Muscle of leg (tissue), 11 donors: ENCODE data around the gene MICA. TPM values are rescaled to one million over a fixed set of nuclear protein-coding genes. Genes with fewer than 3 reads are reported as not detected.
"Not testable (repeated sequence)": the region's sequence is repeated elsewhere in the genome, so short reads cannot be mapped to it uniquely, and the experiment has no call there.

Experiments
- DNase-seq: peaks from one replicate; pipeline ENCODE4 v3.0.0; 2013
- H3K27ac ChIP-seq: one replicate; pipeline ENCODE4 v1.5.1; 2013; ENCODE audit warnings: mild to moderate bottlenecking, low read length, control low read depth
- H3K27me3 ChIP-seq: one replicate; pipeline ENCODE4 v1.6.1; 2013; ENCODE audit warnings: low read length; ENCODE audit not compliant: control insufficient read depth, insufficient read depth
- H3K36me3 ChIP-seq: one replicate; pipeline ENCODE4 v1.6.1; 2013; ENCODE audit warnings: low read length; ENCODE audit not compliant: control insufficient read depth, insufficient read depth
- H3K4me1 ChIP-seq: one replicate; pipeline ENCODE4 v1.6.1; 2013; ENCODE audit warnings: low read length; ENCODE audit not compliant: control insufficient read depth, insufficient read depth
- H3K4me3 ChIP-seq: one replicate; pipeline ENCODE4 v1.5.1; 2013; ENCODE audit warnings: low read length, control low read depth
- H3K9me3 ChIP-seq: replicated peaks from 2 replicates; pipeline ENCODE4 v1.6.1; 2013; ENCODE audit warnings: low read depth, low read length; ENCODE audit not compliant: control insufficient read depth
- WGBS: methylation state at CpG from one replicate; pipeline ENCODE4 v1.1.5; 2013; ENCODE audit warnings: missing lambda C conversion rate; ENCODE audit not compliant: insufficient coverage; 5-methylcytosine and 5-hydroxymethylcytosine counted together
- polyA plus RNA-seq, 8 donors: library from polyadenylated mRNA; unstranded; fragments of 120-200 nt; gene quantifications; one replicate each; pipeline versions ENCODE4 v1.2.1 to v1.2.3, GENCODE V29; 2013; ENCODE audit warnings: inconsistent platforms in 1 of 8, low replicate concordance in 1 of 8; ENCODE audit not compliant: insufficient read length in 8 of 8, insufficient read depth in 1 of 8
- total RNA-seq: library from RNA; stranded (reverse); fragments of 120-200 nt; gene quantifications from one replicate; pipeline ENCODE4 v1.2.4, GENCODE V29; 2013

Gene MICA
- total and polyA plus RNA-seq, 9 donors: 4.2 to 13.0 (median 6.9) TPM

DNA sequence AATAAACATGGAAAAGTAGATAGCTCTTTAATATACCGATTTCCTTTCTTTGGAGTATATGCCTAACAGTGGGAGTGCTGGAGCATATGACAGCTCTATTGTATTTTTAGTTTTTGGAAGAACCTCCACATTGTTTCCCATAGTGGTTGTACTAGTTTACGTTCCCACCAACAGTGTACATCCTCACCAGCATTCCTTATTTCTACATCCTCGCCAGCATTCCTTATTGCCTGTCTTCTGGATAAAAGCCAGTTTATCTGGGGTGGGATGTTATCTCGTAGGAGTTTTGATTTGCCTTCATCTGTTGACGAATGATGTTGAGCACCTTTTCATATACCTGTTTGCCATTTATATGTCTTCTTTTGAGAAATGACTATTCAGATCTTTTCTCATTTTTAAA is 2.6 kb downstream of the MICA start:
- peaks cover 24% of the 10 kb centered on the region for H3K4me1 ChIP-seq
- peaks cover 25% of the 10 kb centered on the region for H3K27me3 ChIP-seq
- H3K36me3 ChIP-seq: peaks cover under 1% of the 10 kb centered on the region
- H3K9me3 ChIP-seq: no peaks in the 10 kb centered on the region
- no peak for DNase-seq
- no CpG with 5 or more reads among the region's 5 CpGs for WGBS
- H3K27ac ChIP-seq: no peak overlapping the region
- H3K4me3 ChIP-seq: no peak overlapping the region

DNA sequence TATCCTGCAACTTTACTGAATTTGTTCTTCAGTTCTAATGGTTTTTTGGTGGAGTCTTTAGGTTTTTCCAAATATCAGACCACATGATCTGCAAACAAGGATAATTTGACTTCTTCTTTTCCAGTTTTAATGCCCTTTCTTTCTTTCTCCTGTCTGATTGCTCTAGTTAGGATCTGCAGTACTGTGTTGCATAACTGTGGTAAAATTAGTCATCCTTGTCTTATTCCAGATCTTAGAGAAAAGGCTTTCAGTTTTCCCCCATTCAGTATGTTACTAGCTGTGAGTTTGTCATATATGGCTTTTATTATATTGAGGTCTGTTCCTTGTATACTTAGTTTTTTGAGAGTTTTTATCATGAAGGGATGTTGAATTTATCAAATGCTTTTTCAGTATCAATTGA is 4.3 kb downstream of the MICA start:
- H3K27me3 ChIP-seq: peaks cover 19% of the 10 kb centered on the region
- peaks cover 8% of the 10 kb centered on the region for H3K36me3 ChIP-seq
- no peak for DNase-seq
- no peak overlapping the region for H3K4me3 ChIP-seq
- no peaks in the 10 kb centered on the region for H3K9me3 ChIP-seq
- H3K27ac ChIP-seq: no peak overlapping the region
- H3K4me1 ChIP-seq: peaks cover 16% of the 10 kb centered on the region

DNA sequence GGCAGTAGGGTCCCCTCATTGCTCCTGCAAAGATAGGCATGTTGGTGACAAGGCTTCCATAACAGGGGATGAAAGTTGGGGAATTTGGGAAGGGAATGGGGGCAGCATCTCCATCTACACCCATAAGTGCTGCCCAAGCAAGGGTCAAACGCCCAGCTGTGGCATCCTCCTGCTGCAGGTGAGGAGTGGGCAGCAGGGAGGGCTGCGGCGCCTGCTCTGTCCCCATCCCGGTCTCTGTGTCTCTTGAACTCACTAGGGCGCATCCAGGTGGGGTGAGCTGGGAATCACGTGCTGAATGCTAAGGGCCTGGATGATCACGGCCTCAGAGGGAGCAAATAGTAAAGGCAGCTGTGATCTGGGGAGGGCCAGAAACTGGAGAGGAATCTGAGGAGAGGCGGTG is 9.1 kb downstream of the MICA start:
- 75% methylated on average over 5 of the region's 8 CpGs for WGBS
- no peaks in the 10 kb centered on the region for H3K9me3 ChIP-seq
- DNase-seq: no peak
- H3K4me3 ChIP-seq: no peak overlapping the region
- H3K27me3 ChIP-seq: no peaks in the 10 kb centered on the region
- peaks cover 22% of the 10 kb centered on the region for H3K36me3 ChIP-seq
- H3K4me1 ChIP-seq: no peaks in the 10 kb centered on the region
- no peak overlapping the region for H3K27ac ChIP-seq

DNA sequence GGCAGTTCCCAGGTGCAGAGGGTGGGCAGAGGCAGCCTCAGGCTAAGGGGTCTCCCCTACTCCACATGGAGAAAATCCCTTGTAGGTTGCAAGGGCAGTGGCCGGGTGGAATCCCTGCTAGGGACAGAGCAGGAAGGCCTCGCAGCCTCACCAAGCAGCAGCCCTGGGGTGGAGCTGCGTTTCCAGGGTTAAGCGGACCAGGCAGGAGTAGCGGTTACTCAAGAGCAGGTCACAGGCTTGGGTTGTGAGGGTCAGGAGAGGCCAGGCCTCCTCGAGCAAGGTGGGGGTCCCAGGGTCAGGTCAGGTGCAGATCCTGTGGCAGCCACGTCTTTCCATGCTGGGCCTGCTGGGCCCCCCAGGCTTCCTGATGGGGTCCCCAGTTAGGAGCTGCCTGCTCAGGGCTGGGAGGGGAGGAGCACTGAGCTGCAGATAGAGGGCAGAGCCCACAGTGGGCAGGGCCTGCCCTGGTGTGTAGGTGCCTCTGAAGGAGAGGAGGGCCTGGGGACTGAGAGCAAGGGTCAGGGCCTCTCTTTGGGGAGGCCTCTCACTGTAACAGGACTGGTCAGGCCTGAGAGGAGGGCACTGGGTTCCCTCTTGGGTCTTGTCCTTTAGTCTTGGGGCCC is 10.9 kb downstream of the MICA start:
- WGBS: no CpG with 5 or more reads among the region's 7 CpGs
- H3K4me3 ChIP-seq, H3K9me3 ChIP-seq, H3K4me1 ChIP-seq, H3K27me3 ChIP-seq, H3K27ac ChIP-seq, DNase-seq: not testable (repeated sequence)
- H3K36me3 ChIP-seq: peaks cover 22% of the 10 kb centered on the region

DNA sequence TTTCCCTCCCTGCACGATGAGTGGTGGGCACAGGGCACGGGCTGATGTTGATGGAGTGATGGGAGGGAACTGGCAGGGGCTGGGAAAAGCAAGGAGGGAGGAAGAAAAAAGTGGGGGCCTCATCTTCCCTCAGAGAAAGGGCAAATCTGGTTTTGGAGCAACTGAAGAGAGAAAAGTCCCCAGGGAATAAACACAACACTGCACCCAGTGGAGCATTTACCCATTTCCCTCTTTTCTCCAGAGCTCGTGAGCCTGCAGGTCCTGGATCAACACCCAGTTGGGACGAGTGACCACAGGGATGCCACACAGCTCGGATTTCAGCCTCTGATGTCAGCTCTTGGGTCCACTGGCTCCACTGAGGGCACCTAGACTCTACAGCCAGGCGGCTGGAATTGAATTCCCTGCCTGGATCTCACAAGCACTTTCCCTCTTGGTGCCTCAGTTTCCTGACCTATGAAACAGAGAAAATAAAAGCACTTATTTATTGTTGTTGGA is 11.4 kb downstream of the MICA start:
- Histone ChIP-seq H3K4me1 (no peaks in the 10 kb centered on the region), H3K4me3 (no peak overlapping the region), H3K27me3 (no peaks in the 10 kb centered on the region), H3K27ac (no peak overlapping the region), H3K9me3 (no peaks in the 10 kb centered on the region), H3K36me3 (peaks cover 22% of the 10 kb centered on the region)
- WGBS: 40% methylated on average over 1 of the region's 6 CpGs
- no peak for DNase-seq

DNA sequence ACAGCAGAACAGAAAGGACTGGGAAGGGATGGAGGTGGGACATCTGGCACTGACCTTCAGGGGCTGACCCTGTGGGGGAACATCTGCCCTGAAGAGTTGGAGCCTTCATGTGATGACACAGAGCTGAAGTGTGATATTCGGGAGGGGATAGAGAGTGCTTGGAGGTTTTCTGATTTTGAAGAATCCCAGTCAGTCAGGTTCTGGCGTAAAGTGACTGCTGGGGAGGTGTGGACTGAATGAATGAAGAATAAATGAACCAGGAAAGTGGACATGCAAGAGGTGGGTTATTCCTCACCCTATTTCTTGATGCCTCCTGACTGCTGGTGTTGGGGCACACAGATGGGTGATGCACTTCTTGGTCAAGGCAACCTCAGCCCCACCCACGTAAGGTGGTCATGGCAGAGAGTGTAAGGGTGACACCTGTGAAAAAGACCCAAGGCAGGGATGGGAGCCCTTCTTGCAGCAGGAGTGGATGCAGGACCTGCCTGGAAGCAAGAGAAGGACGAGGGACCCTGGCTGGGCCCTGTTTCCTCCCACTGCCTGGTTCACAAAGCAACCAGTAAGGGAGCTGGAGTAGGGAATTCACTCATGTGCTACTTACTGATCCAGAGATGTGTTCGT is 13.1 kb downstream of the MICA start:
- no peaks in the 10 kb centered on the region for H3K27me3 ChIP-seq
- H3K36me3 ChIP-seq: peaks cover 20% of the 10 kb centered on the region
- WGBS: 88% methylated on average over 3 of the region's 5 CpGs
- H3K4me1 ChIP-seq: no peaks in the 10 kb centered on the region
- no peak overlapping the region for H3K4me3 ChIP-seq
- no peak for DNase-seq
- no peaks in the 10 kb centered on the region for H3K9me3 ChIP-seq
- H3K27ac ChIP-seq: no peak overlapping the region

DNA sequence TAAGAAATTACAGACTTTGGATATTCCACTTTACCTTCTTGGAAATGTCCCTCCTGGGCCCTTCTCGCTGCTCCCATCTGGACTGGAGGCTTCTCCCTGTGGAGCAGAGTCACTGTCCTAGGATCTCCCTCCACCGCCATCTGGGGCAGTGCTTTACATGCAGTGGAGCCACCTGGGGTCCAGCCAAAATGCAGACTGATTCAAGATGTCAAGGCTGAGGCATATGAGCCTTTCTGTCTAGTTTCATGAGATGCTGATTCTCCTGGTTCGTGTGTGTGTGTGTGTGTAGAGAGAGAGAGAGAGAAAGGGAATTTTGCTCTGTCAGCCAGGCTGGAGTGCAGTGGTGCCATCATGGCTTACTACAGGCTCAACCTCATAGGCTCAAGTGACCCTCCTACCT is 14.9 kb downstream of the MICA start:
- no peak for DNase-seq
- 83% methylated on average over 1 of the region's 3 CpGs for WGBS
- Histone ChIP-seq H3K27ac (no peak overlapping the region), H3K4me1 (no peaks in the 10 kb centered on the region), H3K27me3 (no peaks in the 10 kb centered on the region), H3K4me3 (no peak overlapping the region), H3K9me3 (no peaks in the 10 kb centered on the region), H3K36me3 (peaks cover 9% of the 10 kb centered on the region)

DNA sequence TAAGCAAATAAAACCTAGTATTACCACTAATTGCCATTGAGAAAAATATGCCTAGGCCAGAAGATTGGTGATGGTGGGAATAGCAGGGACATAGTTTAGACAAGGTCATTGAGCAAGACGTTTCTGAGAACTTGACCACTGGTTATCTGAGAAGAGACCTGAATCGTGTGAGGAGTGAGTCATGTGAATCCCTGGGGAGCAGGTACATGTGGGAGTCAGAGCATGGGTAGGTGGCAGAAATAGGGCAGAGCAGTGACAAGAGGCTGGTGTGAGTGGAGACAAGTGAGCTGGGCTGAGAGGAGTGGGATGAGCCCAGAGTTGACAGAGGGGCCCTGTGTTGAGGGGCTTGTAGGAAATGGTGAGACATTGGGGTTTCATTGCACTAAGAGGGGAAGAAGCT is 16.4 kb downstream of the MICA start:
- Histone ChIP-seq H3K36me3 (peaks cover 6% of the 10 kb centered on the region), H3K27me3 (no peaks in the 10 kb centered on the region), H3K27ac (no peak overlapping the region), H3K9me3 (no peaks in the 10 kb centered on the region), H3K4me1 (no peaks in the 10 kb centered on the region), H3K4me3 (no peak overlapping the region)
- WGBS: 55% methylated on average over 2 of the region's 2 CpGs
- no peak for DNase-seq

DNA sequence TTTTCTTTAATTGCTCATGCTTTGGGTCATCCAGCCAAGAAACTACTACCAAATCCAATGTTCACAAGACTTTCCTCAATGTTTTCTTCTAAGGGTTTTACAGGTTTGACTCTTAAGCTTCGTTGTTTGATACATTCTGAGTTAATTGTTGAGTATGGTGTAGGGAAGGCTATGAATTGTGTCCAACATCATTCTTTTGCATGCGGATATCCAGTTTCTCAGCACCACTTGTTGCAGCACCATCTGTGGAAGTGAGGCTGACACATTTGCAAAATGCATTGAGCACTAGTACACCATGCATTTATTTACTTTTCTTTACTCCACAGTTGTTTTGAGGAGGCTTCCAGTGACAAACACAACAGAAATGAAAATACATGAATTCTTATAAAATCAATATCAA is 17.2 kb downstream of the MICA start:
- Histone ChIP-seq H3K27me3 (no peaks in the 10 kb centered on the region), H3K9me3 (no peaks in the 10 kb centered on the region), H3K36me3 (peaks cover 6% of the 10 kb centered on the region), H3K27ac (no peak overlapping the region), H3K4me3 (no peak overlapping the region), H3K4me1 (no peaks in the 10 kb centered on the region)
- no CpG with 5 or more reads among the region's 2 CpGs for WGBS
- DNase-seq: no peak

DNA sequence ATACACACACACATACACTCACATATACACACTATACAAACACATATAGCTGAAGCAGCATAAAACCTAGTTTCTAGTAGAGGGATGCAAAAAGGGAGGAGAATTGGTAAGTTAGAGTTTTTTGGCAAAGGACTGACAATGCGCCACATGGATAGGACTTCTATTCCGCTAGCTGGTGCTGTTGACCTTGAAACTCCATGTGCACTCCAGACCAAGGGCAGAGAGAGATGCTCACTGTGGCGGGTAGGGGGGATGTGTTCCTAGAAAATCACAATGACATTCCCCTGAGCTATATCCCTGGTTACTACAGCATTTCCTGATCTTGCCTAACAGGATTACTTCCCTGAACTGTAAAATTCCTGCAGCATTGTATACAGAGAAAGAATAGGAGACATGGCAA is 19.2 kb downstream of the MICA start:
- DNase-seq: no peak
- WGBS: no CpG with 5 or more reads among the region's 3 CpGs
- no peaks in the 10 kb centered on the region for H3K9me3 ChIP-seq
- H3K4me1 ChIP-seq: no peaks in the 10 kb centered on the region
- no peak overlapping the region for H3K4me3 ChIP-seq
- H3K27ac ChIP-seq: no peak overlapping the region
- H3K36me3 ChIP-seq: no peaks in the 10 kb centered on the region
- no peaks in the 10 kb centered on the region for H3K27me3 ChIP-seq

DNA sequence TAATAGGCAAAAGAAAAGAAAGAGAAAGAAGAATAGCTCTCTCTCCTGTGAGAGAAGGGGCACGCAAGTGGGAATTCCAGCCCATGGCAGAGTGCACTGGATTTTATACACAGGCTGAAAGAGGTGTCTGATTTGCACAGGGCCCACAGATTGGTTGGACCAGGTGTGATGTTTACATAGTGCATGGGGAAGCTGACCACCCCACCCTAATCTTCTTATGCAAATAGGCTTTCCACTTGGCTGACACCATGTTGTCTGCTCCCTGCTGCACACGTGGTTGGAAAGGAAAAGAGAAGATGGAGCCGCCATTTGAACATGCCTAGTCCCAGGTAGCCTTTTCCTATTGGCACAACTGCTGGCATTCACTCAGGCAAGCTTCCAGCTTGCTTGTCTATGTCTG is 20.2 kb downstream of the MICA start:
- Histone ChIP-seq H3K27me3 (no peaks in the 10 kb centered on the region), H3K4me3 (no peak overlapping the region), H3K4me1 (no peaks in the 10 kb centered on the region), H3K36me3 (no peaks in the 10 kb centered on the region), H3K9me3 (no peaks in the 10 kb centered on the region), H3K27ac (no peak overlapping the region)
- no CpG with 5 or more reads among the region's 3 CpGs for WGBS
- DNase-seq: no peak
